Gastrocnemius medialis (tissue), 4 donors: ENCODE results near the gene RIMBP2. TPM values are rescaled to one million over a fixed set of nuclear protein-coding genes. Genes with fewer than 3 reads are reported as not detected.

Source experiments
- ATAC-seq, 2 donors: fragments of 150-250 bp; one replicate each; pipeline ENCODE4 v1.9.1; 2016
- DNase-seq, 2 donors: peaks; one replicate each; pipeline ENCODE4 v3.0.0-alpha.2; 2019
- H3K27ac ChIP-seq, 4 donors: fragments of 200-600 bp; sonication (generic); 1 replicate in 1 of 4; 2 replicates in 3 of 4; pipeline ENCODE4 v1.5.1; 2016 to 2018; ENCODE audit warnings: mild to moderate bottlenecking in 2 of 4, moderate library complexity in 1 of 4
- H3K27me3 ChIP-seq, 3 donors: fragments of 200-600 bp; sonication (generic) in 2 of 3; 1 replicate in 1 of 3; 2 replicates in 2 of 3; pipeline versions ENCODE4 v1.5.1 to v1.6.0; 2016 to 2019; ENCODE audit warnings: mild to moderate bottlenecking in 1 of 3, moderate library complexity in 1 of 3
- H3K36me3 ChIP-seq, 2 donors: fragments of 200-600 bp; sonication (generic) in 1 of 2; one replicate each; pipeline ENCODE4 v1.5.1; 2017 to 2018
- H3K4me1 ChIP-seq, 2 donors: fragments of 200-600 bp; sonication (generic) in 1 of 2; one replicate each; pipeline ENCODE4 v1.5.1; 2016 to 2017; ENCODE audit warnings: mild to moderate bottlenecking in 2 of 2
- H3K4me3 ChIP-seq, 4 donors: fragments of 200-600 bp; sonication (generic) in 3 of 4; 1 replicate in 1 of 4; 2 replicates in 3 of 4; pipeline ENCODE4 v1.5.1; 2016 to 2019; ENCODE audit warnings: mild to moderate bottlenecking in 2 of 4
- H3K9me3 ChIP-seq, 3 donors: fragments of 200-600 bp; sonication (generic) in 2 of 3; 1 replicate in 1 of 3; 2 replicates in 2 of 3; pipeline ENCODE4 v1.5.1; 2016 to 2019
- POLR2A ChIP-seq, 2 donors: fragments of 450-650 bp; IDR thresholded peaks; one replicate each; pipeline ENCODE4 v1.6.1; 2017; ENCODE audit warnings: antibody characterized with exemption in 2 of 2, mild to moderate bottlenecking in 2 of 2, moderate library complexity in 2 of 2
- in situ Hi-C, 4 donors: fragments of 200-750 bp; cut with MboI; loops; one replicate each; pipeline versions ENCODE4 v1.15.0 to v1.8.0; 2017; ENCODE audit warnings: low sequenced_read_pairs in 4 of 4
- intact Hi-C: fragments of 100-400 bp; cut with DNase I; formaldehyde crosslinking; loops from one replicate; pipeline ENCODE4 v1.15.1; 2023; ENCODE audit warnings: low total_unique reads
- total RNA-seq, 4 donors: library from RNA; depleted of rRNA; stranded (reverse); fragments of >200 nt; gene quantifications; one replicate each; pipeline versions ENCODE4 v1.1.0 to v1.2.3, GENCODE V29; 2016
- TF ChIP-seq, protein P1 (sequence below), 5 experiments: fragments of 450-650 bp in 3 of 5; fragments of 200-600 bp in 2 of 5; sonication (generic) in 2 of 5; IDR thresholded peaks in 4 of 5; conservative IDR thresholded peaks in 1 of 5; 1 replicate in 4 of 5; 2 replicates in 1 of 5; pipeline ENCODE4 v1.5.1; 2016 to 2019; ENCODE audit warnings: antibody characterized with exemption in 5 of 5, mild to moderate bottlenecking in 3 of 5, moderate library complexity in 3 of 5

The RIMBP2 gene
- total RNA-seq, 4 donors from 2014 or later, result 0.76 to 2.2 (median 1.2) TPM; not detected in 1

DNA sequence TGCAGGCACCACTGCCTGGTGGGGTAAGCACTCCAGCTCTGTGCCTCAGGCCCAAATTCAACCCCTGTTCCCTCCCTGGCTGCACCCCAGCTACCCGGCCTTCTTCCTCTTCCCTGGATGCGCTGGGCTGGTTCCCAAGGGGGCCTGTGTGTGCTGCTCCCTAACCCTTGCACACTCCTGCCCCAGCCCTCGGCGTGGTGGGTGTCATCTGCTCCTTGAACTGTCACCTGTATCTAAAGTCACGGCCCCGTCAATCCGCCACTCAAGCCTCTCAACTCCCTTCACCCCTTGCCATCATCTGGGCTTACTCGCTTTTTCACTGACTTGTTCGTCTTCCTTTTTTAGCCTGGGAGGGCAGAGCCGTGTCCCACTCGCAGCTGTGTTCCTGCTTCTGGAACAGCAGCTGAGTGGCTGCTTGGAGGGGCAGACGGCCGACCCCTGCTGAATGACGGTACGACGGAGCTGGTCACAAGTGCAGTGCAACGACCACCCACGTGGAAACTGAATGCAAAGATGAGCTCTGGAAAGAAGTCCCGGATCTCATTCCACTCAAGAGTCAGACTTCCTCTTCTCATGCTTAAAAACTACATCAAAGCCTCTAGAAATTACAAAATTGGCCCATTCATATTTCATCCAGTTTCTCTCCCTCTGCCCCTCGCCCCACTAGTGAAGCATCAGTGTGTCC, 239.5 kb downstream of the RIMBP2 start:
- DNase-seq (no peak), ATAC-seq (no peak)
- no peaks in the 10 kb centered on the region for H3K36me3 ChIP-seq
- in situ Hi-C loops, result no loop called here
- H3K27ac ChIP-seq, result no peak overlapping the region
- no peaks in the 10 kb centered on the region for H3K9me3 ChIP-seq
- no peak overlapping the region for H3K4me3 ChIP-seq
- TF ChIP-seq, protein P1, sequence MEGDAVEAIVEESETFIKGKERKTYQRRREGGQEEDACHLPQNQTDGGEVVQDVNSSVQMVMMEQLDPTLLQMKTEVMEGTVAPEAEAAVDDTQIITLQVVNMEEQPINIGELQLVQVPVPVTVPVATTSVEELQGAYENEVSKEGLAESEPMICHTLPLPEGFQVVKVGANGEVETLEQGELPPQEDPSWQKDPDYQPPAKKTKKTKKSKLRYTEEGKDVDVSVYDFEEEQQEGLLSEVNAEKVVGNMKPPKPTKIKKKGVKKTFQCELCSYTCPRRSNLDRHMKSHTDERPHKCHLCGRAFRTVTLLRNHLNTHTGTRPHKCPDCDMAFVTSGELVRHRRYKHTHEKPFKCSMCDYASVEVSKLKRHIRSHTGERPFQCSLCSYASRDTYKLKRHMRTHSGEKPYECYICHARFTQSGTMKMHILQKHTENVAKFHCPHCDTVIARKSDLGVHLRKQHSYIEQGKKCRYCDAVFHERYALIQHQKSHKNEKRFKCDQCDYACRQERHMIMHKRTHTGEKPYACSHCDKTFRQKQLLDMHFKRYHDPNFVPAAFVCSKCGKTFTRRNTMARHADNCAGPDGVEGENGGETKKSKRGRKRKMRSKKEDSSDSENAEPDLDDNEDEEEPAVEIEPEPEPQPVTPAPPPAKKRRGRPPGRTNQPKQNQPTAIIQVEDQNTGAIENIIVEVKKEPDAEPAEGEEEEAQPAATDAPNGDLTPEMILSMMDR (IDR thresholded peaks at IDR 0.05 in 4 of 5, conservative IDR thresholded peaks at IDR 0.05 in 1 of 5), result no peak
- TF ChIP-seq POLR2A (IDR thresholded peaks at IDR 0.05), result no peak
- H3K27me3 ChIP-seq, result peaks cover 0 to 6% (median 2%) of the 10 kb centered on the region in 3 donors
- no peaks in the 10 kb centered on the region for H3K4me1 ChIP-seq
- intact Hi-C loops, result no loop called here

DNA sequence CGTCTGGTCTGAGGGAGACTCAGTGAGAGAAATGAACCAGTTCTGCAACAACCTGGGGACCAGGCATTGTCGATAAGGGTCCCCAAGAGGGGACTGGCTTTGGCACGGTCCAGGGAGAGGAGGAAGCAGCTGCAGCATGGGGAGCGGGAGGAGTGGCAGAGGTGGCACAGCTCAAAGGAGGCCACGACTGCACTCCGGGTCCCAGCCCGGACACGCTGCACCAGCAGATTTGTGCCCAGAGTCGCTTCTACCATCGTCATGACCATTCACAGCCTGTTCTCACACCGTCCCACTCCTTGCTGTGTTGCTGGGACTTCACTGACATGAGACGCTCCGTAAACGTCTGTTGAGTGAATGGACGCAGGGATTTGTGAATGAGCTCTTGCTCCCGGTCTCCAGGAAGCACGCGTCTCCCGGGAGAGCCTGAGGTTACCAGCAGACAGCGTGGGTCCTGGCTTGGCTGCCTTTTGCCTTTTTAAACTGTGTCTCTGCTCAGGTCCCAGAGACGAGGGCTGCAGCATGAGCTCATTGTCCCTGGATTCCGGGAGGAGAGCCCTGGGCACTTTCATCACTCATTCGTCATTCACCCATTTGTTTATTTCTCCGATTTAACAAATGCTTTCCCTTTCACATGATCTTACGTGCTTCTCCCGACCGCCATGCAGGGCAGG, 241.4 kb downstream of the RIMBP2 start:
- TF ChIP-seq, protein P1 (IDR thresholded peaks at IDR 0.05 in 4 of 5, conservative IDR thresholded peaks at IDR 0.05 in 1 of 5), result no peak
- Histone ChIP-seq H3K9me3 (no peaks in the 10 kb centered on the region), H3K27ac (no peak overlapping the region), H3K27me3 (peaks cover 0 to 2% (median 0%) of the 10 kb centered on the region in 3 donors), H3K4me3 (no peak overlapping the region), H3K36me3 (no peaks in the 10 kb centered on the region), H3K4me1 (no peaks in the 10 kb centered on the region)
- in situ Hi-C loops (no loop called here), intact Hi-C loops (no loop called here)
- DNase-seq (no peak), ATAC-seq (no peak)

DNA sequence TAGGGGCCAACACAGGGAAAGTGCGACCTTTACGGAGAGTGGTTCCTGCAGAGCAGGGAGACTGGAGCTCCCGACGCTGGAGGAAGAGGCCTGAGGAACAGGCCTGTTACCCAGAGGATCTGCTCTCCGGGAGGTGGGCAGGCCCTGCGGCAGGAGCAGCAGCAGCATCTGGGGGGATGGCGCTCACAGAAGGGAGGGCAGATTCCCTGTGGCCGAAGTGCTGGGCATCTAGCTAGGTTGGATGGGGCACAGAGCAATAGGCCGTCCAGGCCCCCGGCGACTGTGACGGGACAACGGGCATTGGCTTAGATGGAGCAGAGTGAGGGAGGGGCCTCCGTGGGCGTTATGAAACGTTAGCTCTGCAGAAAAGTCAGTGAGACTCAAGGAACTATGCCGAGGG, 242.8 kb downstream of the RIMBP2 start:
- DNase-seq (no peak), ATAC-seq (no peak)
- TF ChIP-seq POLR2A (IDR thresholded peaks at IDR 0.05), result no peak
- TF ChIP-seq, protein P1 (IDR thresholded peaks at IDR 0.05 in 4 of 5, conservative IDR thresholded peaks at IDR 0.05 in 1 of 5), result no peak
- Histone ChIP-seq H3K9me3 (no peaks in the 10 kb centered on the region), H3K4me3 (no peak overlapping the region), H3K27ac (no peak overlapping the region), H3K27me3 (peaks cover 0 to 2% (median 0%) of the 10 kb centered on the region in 3 donors), H3K4me1 (no peaks in the 10 kb centered on the region), H3K36me3 (no peaks in the 10 kb centered on the region)
- intact Hi-C loops, result no loop called here
- in situ Hi-C loops, result no loop called here

DNA sequence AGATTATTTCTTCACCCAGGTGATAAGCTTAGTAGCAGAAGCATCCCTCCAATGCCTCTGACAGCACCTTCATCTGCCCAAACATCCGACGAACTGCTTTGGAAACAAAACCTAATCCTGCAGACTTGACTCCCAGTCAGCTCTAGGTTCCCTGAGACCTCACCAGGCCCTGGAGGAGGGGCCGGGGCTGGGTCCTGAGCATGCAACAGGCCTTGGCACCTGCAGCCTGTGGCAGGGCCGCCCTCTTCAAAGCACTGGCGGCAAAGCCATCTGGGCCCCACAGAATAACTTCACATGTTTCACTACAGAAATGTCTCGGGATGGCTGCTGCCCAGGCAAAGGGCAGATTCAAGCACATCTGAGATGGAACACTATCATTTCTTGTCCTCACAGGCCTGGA, 245.1 kb downstream of the RIMBP2 start:
- H3K9me3 ChIP-seq, result no peaks in the 10 kb centered on the region
- no peaks in the 10 kb centered on the region for H3K4me1 ChIP-seq
- TF ChIP-seq POLR2A (IDR thresholded peaks at IDR 0.05), result no peak
- TF ChIP-seq, protein P1 (IDR thresholded peaks at IDR 0.05 in 4 of 5, conservative IDR thresholded peaks at IDR 0.05 in 1 of 5), result no peak
- H3K27me3 ChIP-seq, result peaks cover 0 to 2% (median 0%) of the 10 kb centered on the region in 3 donors
- H3K4me3 ChIP-seq, result no peak overlapping the region
- intact Hi-C loops (no loop called here), in situ Hi-C loops (no loop called here)
- H3K27ac ChIP-seq, result no peak overlapping the region
- no peaks in the 10 kb centered on the region for H3K36me3 ChIP-seq
- DNase-seq, result no peak
- no peak for ATAC-seq
